ENCODE results near the gene ADRM1. TPM values are rescaled to one million over a fixed set of nuclear protein-coding genes. Genes with fewer than 3 reads are reported as not detected.
A peak's percentile ranks its signal among the peaks of the same experiment; 100 is the strongest.

ADRM1 gene
- total and polyA plus RNA-seq, 2 experiments from 2014 or later: 206 to 243 TPM

GRCh38 chr20:62306414-62307187 lies 3.8 kb downstream of the ADRM1 start:
- no peak for DNase-seq (ENCODE audit: low spot score)
- Histone ChIP-seq H3K79me2 (replicated peaks; ENCODE audit: insufficient read depth) (peaks cover 32% of the 10 kb centered on the region), H4K20me1 (replicated peaks; ENCODE audit: insufficient read depth) (peaks cover 16% of the 10 kb centered on the region), H3K4me3 (no peak overlapping the region), H3K9me2 (ENCODE audit: insufficient read depth) (no peaks in the 10 kb centered on the region), H3K4me2 (no peak overlapping the region), H2AFZ (no peak overlapping the region), H3K4me1 (ENCODE audit: insufficient read depth) (peaks cover 14% of the 10 kb centered on the region; the same call in 1 of the 2 replicates), H3K27ac (ENCODE audit: low read depth) (peak overlapping the region; percentile 84; the same call in 1 of the 2 replicates), H3K27me3 (ENCODE audit: insufficient read depth) (no peaks in the 10 kb centered on the region), H3F3A (replicated peaks; ENCODE audit: low read depth) (peaks cover 61% of the 10 kb centered on the region), H3K36me3 (ENCODE audit: insufficient read depth) (peaks cover 21% of the 10 kb centered on the region; the same call in 1 of the 2 replicates)
- no peak for ATAC-seq
- TF ChIP-seq REST (IDR thresholded peaks at IDR 0.05; ENCODE audit: unreplicated experiment): no peak
- no peak for TF ChIP-seq CREB1 (CRISPR knock-in tag; IDR thresholded peaks at IDR 0.05; ENCODE audit: low read depth)
- no peak; the same call in 1 of the 2 replicates for TF ChIP-seq POLR2AphosphoS5 (IDR thresholded peaks at IDR 0.05; ENCODE audit: low read depth)
- TF ChIP-seq ZNF114 (CRISPR knock-in tag; IDR thresholded peaks at IDR 0.05): no peak
- no peak for TF ChIP-seq STAT1 (IDR thresholded peaks at IDR 0.05; ENCODE audit: unreplicated experiment)
- no peak for TF ChIP-seq JUNB (IDR thresholded peaks at IDR 0.05; ENCODE audit: unreplicated experiment)
- TF ChIP-seq CTCF (conservative IDR thresholded peaks at IDR 0.05; ENCODE audit: low read depth in 2 of 2): no peak
- no peak for TF ChIP-seq NANOG (IDR thresholded peaks at IDR 0.05; ENCODE audit: borderline replicate concordance)
- TF ChIP-seq EZH2 (IDR thresholded peaks at IDR 0.05; ENCODE audit: low read depth, unreplicated experiment): no peak
- no peak for TF ChIP-seq ETS1 (IDR thresholded peaks at IDR 0.05)
- TF ChIP-seq ZNF331 (CRISPR knock-in tag; IDR thresholded peaks at IDR 0.05; ENCODE audit: low read depth): no peak
- TF ChIP-seq EZH2phosphoT487 (IDR thresholded peaks at IDR 0.05; ENCODE audit: unreplicated experiment): no peak
- TF ChIP-seq ZNF462 (CRISPR knock-in tag; IDR thresholded peaks at IDR 0.05): no peak
- Mint-ChIP-seq H3K27ac (no peak overlapping the region; the same call in 1 of the 2 replicates), H3K27me3 (ENCODE audit: insufficient read depth, low read depth, poor library complexity) (peaks cover 20% of the 10 kb centered on the region), H3K9me3 (peaks cover 6% of the 10 kb centered on the region; the same call in 2 of the 3 replicates), H3K4me3 (no peak overlapping the region), H3K4me1 (peaks cover 15% of the 10 kb centered on the region), H3K36me3 (ENCODE audit: low read depth) (peaks cover 57% of the 10 kb centered on the region)

All from GM23338 (cell line).